Choroid plexus epithelial cell (primary cell): ENCODE data around the gene KIF1A.

Source experiments
- DNase-seq: peaks from one replicate; pipeline ENCODE4 v3.0.0-alpha.2; 2010; ENCODE audit warnings: low read depth
- H3K4me3 ChIP-seq: 2 replicates; pipeline ENCODE4 v1.5.1; 2011; ENCODE audit warnings: low read depth, mild to moderate bottlenecking, control low read depth, low read length, moderate library complexity
- CTCF ChIP-seq: conservative IDR thresholded peaks from 2 replicates; pipeline ENCODE4 v1.5.1; 2011; ENCODE audit warnings: low read depth, mild to moderate bottlenecking, control low read depth, inconsistent platforms, low read length, moderate library complexity

KIF1A gene

GRCh38 chr2:240840435-240841060, 20.5 kb upstream of the KIF1A start:
- peak; percentile 76 for DNase-seq
- no peak overlapping the region for H3K4me3 ChIP-seq
- peak; percentile 78 for TF ChIP-seq CTCF

GRCh38 chr2:240839152-240840143, 19.4 kb upstream of the KIF1A start:
- H3K4me3 ChIP-seq, result no peak overlapping the region
- no peak for TF ChIP-seq CTCF
- DNase-seq, result no peak

- DNase-seq, result no peak
- no peak for TF ChIP-seq CTCF
- no peak overlapping the region for H3K4me3 ChIP-seq
These were observed 17.6 kb upstream of the KIF1A start for GRCh38 chr2:240837621-240838020.

- DNase-seq, result peak; percentile 8
- no peak for TF ChIP-seq CTCF
- no peak overlapping the region for H3K4me3 ChIP-seq
These were observed 16.9 kb upstream of the KIF1A start for GRCh38 chr2:240836781-240837467.

- H3K4me3 ChIP-seq, result no peak overlapping the region
- DNase-seq, result no peak
- TF ChIP-seq CTCF, result no peak
These were observed 15.5 kb upstream of the KIF1A start for GRCh38 chr2:240835528-240835927.

- no peak overlapping the region for H3K4me3 ChIP-seq
These were observed 14.5 kb upstream of the KIF1A start for GRCh38 chr2:240834377-240834975.

More at GRCh38 chr2:240834377-240834975, 14.5 kb upstream of the KIF1A start:
- no peak for DNase-seq
- no peak for TF ChIP-seq CTCF
